SU-DHL-6 (cell line): ENCODE data around the gene TCP11.

ENCODE experiments used
- EZH2phosphoT487 ChIP-seq: fragments of 200-600 bp; sonication (generic), shearing (Covaris generic); conservative IDR thresholded peaks from 2 replicates; pipeline ENCODE4 v1.6.1; 2018; ENCODE audit warnings: mild to moderate bottlenecking, antibody characterized with exemption, low read length, moderate library complexity, mixed read lengths
- TF ChIP-seq, protein P1 (sequence below): fragments of 200-600 bp; sonication (generic); IDR thresholded peaks from one replicate; pipeline ENCODE4 v1.5.1; 2017; ENCODE audit warnings: antibody characterized with exemption, mild to moderate bottlenecking, low read length, moderate library complexity; ENCODE audit not compliant: insufficient read depth, poor library complexity, severe bottlenecking

DNA sequence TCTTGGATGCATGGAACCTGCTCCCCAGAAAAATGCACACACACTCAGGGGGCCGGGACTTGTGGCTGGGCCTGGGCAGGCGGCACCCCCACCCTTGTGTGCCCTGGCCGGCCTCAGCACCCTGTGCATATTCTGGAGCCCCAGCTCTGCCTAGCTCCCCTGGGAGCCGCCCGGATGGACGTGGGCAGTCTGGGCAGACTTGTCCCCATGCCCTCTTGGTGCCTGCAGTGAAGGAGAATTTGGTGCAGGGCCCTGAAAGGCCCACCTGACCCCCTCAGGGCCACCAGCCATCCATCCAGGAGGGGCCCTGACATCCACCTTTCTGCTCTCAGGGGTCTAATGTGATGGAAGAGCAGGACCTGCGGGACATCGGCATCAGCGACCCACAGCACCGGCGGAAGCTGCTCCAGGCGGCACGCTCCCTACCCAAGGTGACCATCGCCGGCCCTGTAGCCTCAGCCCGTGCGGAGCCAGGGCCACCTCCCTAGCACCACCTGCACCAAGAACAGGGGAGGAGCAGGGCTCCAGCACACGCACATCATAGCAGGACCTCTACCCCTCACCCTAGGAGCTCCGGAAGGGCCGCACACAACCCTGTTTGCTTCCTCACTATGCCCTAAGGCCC is 62.8 kb downstream of the TCP11 start:
- TF ChIP-seq, protein P1, sequence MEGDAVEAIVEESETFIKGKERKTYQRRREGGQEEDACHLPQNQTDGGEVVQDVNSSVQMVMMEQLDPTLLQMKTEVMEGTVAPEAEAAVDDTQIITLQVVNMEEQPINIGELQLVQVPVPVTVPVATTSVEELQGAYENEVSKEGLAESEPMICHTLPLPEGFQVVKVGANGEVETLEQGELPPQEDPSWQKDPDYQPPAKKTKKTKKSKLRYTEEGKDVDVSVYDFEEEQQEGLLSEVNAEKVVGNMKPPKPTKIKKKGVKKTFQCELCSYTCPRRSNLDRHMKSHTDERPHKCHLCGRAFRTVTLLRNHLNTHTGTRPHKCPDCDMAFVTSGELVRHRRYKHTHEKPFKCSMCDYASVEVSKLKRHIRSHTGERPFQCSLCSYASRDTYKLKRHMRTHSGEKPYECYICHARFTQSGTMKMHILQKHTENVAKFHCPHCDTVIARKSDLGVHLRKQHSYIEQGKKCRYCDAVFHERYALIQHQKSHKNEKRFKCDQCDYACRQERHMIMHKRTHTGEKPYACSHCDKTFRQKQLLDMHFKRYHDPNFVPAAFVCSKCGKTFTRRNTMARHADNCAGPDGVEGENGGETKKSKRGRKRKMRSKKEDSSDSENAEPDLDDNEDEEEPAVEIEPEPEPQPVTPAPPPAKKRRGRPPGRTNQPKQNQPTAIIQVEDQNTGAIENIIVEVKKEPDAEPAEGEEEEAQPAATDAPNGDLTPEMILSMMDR: no peak
- no peak for TF ChIP-seq EZH2phosphoT487
